Activated T-helper 2 cell treated with anti-CD3 and anti-CD28 coated beads, Interferon-gamma antibody, Interleukin-2, Interleukin-4, amounts not matched to agents 10 μg/mL and 5 μg/mL and 100 μg/mL, durations not matched to agents 14 hours and 24 hours and 36 hours (primary cell): ENCODE data around the gene VPS51. TPM values are rescaled to one million over a fixed set of nuclear protein-coding genes. Genes with fewer than 3 reads are reported as not detected.
A peak's percentile ranks its signal among the peaks of the same experiment; 100 is the strongest.

Experiments used
- DNase-seq: peaks from one replicate; pipeline ENCODE4 v3.0.0; 2021; ENCODE audit warnings: low spot score
- H3K27ac Mint-ChIP-seq: one replicate; pipeline ENCODE4 v1.8.0; 2021; ENCODE audit warnings: mixed read lengths
- H3K27me3 Mint-ChIP-seq: one replicate; pipeline ENCODE4 v1.8.0; 2021; ENCODE audit warnings: low read depth, mixed read lengths
- H3K36me3 Mint-ChIP-seq: one replicate; pipeline ENCODE4 v1.8.0; 2021; ENCODE audit warnings: low read depth, mixed read lengths
- H3K4me1 Mint-ChIP-seq: one replicate; pipeline ENCODE4 v1.8.0; 2021; ENCODE audit warnings: low read depth, mixed read lengths
- H3K4me3 Mint-ChIP-seq: one replicate; pipeline ENCODE4 v1.8.0; 2021; ENCODE audit warnings: low read depth, mild to moderate bottlenecking, moderate library complexity, mixed read lengths
- H3K9me3 Mint-ChIP-seq: one replicate; pipeline ENCODE4 v1.8.0; 2021; ENCODE audit warnings: mixed read lengths
- intact Hi-C: fragments of 100-400 bp; cut with micrococcal nuclease; formaldehyde crosslinking; loops from one replicate; pipeline ENCODE4 v1.15.1; 2023
- total RNA-seq: library from RNA; stranded (reverse); gene quantifications from 2 replicates; pipeline ENCODE4 v1.2.3, GENCODE V29; 2022

Gene VPS51
- total RNA-seq, 1 donor from 2014 or later, result 121 TPM

DNA sequence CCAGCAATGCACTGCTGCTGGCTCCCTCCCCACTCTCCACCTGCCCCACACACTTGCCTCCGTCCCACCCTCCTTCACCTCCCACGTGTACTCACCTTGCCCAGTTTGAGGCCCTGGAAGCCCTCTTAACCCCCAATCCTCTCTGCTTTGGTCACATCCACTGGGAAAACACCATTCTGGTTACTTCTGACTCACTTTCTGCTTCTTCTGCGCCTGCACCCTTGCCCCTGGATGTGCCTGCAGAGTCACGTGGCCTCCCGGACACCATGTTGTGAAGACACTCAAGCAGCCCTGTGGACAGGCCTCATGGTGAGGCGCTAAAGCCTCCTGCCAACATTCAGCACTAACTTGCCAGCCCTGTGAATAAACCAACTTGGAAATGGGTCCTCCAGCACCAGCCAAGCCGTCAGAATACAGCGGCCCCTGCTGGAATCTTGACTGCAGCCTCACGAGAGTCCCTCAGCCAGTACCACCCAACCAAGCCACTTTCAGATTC lies 35.1 kb upstream of the VPS51 start:
- Mint-ChIP-seq H3K4me3 (no peak overlapping the region), H3K27me3 (no peaks in the 10 kb centered on the region), H3K27ac (no peak overlapping the region), H3K9me3 (no peaks in the 10 kb centered on the region), H3K4me1 (peaks cover 10% of the 10 kb centered on the region), H3K36me3 (no peaks in the 10 kb centered on the region)
- DNase-seq, result no peak
- intact Hi-C loops, result no loop called here

DNA sequence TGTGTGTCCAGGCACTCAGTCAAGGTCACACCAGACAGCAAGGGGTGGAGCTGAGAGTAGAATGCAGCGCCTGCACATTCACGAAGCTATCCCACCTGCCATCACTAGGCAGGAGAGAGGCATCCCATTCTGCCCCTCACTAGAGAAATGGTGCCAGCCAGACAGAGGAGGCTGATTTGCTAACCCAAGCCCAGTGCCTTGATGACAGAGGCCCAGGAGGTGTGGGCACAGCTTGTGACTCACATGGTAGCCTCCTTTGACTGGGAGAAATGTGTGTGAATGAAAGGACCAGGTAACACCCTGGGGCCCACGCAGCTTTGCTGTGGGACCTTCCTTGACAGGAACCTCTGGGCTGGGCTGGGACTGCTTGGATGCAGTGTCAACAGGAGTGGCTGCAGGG lies 32.5 kb upstream of the VPS51 start:
- Mint-ChIP-seq H3K9me3 (no peaks in the 10 kb centered on the region), H3K4me3 (no peak overlapping the region), H3K36me3 (no peaks in the 10 kb centered on the region), H3K4me1 (peaks cover 10% of the 10 kb centered on the region), H3K27me3 (no peaks in the 10 kb centered on the region), H3K27ac (no peak overlapping the region)
- no peak for DNase-seq
- intact Hi-C loops, result no loop called here

DNA sequence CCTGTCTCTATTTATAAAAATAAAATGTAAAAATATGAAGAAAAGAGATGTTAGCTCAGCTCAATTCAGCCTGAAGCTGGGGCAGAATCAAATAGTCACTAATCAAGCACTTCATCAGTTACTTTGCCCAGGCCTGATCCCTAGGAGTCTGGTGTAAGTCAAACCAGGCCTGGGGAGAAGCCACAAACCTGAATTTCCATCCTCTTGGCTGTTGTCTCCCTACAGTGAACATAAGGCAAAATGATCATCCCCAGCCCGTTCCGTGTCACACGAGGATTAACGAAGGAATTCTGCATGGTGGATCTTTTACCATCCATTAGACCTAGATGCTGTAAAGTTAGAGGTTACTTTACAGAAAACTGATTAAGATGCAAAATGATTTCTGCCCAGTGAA lies 31.2 kb upstream of the VPS51 start:
- intact Hi-C loops, result no loop called here
- H3K27me3 Mint-ChIP-seq, result no peaks in the 10 kb centered on the region
- no peaks in the 10 kb centered on the region for H3K36me3 Mint-ChIP-seq
- H3K27ac Mint-ChIP-seq, result no peak overlapping the region
- no peaks in the 10 kb centered on the region for H3K9me3 Mint-ChIP-seq
- no peak for DNase-seq
- H3K4me3 Mint-ChIP-seq, result no peak overlapping the region
- peaks cover 10% of the 10 kb centered on the region for H3K4me1 Mint-ChIP-seq

DNA sequence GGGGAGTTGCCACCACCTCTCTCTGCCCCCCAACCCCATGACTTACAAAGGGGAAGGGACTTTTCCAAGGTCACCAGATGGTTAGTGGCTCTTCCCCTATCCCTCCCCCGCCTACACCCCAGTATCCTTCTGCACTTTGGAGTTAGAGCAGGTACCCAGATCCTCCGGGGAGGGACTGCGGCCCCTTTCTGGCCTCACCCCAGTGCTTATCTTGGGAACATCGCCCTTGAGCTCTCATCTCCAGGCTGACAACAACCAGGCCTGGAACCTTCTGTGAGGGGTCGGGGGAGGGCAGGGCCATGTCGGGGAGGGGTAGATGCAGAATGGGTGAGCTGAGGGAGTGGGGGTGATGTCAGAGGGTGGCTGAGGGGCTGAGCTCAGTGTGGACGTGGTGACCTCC lies 30.2 kb upstream of the VPS51 start:
- Mint-ChIP-seq H3K27me3 (no peaks in the 10 kb centered on the region), H3K9me3 (no peaks in the 10 kb centered on the region), H3K4me1 (peaks cover 3% of the 10 kb centered on the region), H3K4me3 (no peak overlapping the region), H3K36me3 (no peaks in the 10 kb centered on the region), H3K27ac (no peak overlapping the region)
- no peak for DNase-seq
- intact Hi-C loops, result no loop called here

DNA sequence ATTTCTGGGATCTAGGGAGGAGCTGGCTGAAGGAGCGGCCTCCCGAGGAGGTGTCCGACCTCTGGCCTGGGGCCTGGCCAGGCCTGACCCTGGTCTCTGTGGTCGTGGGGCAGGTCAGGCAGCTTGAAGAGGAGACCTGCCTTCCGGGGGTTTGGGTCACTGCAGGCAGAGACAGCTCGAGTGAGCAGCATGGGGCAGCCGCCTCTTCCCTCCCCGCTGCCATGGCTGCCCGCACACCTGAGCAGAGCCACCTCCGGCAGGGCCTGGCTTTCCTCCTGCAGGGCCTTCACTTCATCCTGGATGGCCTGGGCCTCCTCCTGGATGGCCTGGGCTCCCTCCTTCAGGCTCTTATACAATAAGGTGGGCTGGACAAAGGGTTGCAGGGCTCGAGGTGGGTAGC lies 29.7 kb upstream of the VPS51 start:
- DNase-seq, result no peak
- intact Hi-C loops, result no loop called here
- Mint-ChIP-seq H3K27me3 (no peaks in the 10 kb centered on the region), H3K36me3 (no peaks in the 10 kb centered on the region), H3K27ac (no peak overlapping the region), H3K4me1 (no peaks in the 10 kb centered on the region), H3K9me3 (no peaks in the 10 kb centered on the region), H3K4me3 (no peak overlapping the region)

DNA sequence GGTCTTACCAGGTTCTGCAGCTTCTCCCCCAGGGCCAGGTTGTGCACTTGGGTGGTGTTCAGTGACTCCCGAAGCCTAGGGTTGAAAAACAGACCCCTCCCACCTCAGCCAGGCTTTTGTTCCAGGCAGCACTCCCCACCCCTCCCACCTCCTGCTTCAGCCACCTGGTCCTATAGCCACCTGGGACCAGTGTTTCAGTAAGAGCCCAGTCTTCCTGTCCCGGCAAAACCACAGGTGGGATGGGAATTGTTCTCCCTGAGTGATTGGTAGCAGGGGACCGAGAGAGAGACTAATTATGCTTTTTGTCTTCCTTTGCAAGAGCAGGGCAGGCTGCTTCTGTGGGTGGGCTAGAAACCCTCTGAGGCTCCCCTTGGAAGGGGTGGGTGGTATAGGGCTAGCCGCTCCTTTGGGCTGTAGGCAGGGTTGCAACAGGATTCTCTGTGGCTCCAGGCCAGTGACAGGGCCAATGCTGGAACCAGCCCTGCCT lies 29.2 kb upstream of the VPS51 start:
- Mint-ChIP-seq H3K4me3 (no peak overlapping the region), H3K9me3 (no peaks in the 10 kb centered on the region), H3K4me1 (no peaks in the 10 kb centered on the region), H3K36me3 (no peaks in the 10 kb centered on the region), H3K27me3 (no peaks in the 10 kb centered on the region), H3K27ac (no peak overlapping the region)
- no peak for DNase-seq
- intact Hi-C loops, result no loop called here

DNA sequence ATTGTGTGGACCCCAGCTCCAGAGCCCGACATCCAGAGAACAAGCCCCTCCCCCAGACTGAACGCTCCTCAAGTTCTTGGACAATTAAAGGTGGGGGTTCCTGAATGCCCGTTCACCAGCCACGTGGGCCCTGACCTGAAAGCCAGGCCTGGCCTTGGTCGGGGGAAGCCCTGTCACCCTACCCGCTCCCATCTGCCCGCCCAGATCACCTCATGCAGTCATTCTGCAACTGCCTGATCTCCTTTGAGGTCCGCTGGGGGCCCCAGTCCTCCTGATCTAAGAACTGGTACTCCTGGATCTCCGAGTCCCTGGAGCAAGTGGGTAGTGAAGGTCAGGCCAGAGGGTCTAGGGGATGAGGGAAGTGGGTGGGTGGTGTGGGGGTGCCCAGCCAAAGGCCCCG lies 28.6 kb upstream of the VPS51 start:
- no peak for DNase-seq
- Mint-ChIP-seq H3K27ac (no peak overlapping the region), H3K9me3 (no peaks in the 10 kb centered on the region), H3K4me1 (no peaks in the 10 kb centered on the region), H3K4me3 (no peak overlapping the region), H3K36me3 (no peaks in the 10 kb centered on the region), H3K27me3 (no peaks in the 10 kb centered on the region)
- intact Hi-C loops, result no loop called here

DNA sequence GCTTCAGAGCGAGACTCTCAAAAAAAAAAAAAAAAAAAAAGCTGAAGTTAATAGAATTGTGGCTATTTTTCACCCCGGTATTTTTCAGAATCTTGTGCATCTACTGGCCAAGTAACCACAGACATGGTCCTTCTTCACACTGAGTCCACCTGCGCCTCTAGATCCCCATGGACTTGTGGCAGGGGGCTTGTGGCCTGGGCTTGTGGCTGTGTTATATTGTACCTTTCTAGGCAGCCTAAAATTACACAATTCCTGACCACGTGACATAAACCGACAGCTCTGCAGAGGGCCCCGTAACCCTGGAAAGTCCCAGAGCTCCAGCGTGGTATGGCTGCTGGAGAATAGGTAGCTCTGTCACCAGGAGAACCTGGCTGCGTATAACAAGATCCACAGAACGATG lies 26.8 kb upstream of the VPS51 start:
- Mint-ChIP-seq H3K27me3 (no peaks in the 10 kb centered on the region), H3K4me3 (no peak overlapping the region), H3K9me3 (no peaks in the 10 kb centered on the region), H3K27ac (no peak overlapping the region), H3K4me1 (no peaks in the 10 kb centered on the region), H3K36me3 (no peaks in the 10 kb centered on the region)
- no peak for DNase-seq
- intact Hi-C loops, result no loop called here

DNA sequence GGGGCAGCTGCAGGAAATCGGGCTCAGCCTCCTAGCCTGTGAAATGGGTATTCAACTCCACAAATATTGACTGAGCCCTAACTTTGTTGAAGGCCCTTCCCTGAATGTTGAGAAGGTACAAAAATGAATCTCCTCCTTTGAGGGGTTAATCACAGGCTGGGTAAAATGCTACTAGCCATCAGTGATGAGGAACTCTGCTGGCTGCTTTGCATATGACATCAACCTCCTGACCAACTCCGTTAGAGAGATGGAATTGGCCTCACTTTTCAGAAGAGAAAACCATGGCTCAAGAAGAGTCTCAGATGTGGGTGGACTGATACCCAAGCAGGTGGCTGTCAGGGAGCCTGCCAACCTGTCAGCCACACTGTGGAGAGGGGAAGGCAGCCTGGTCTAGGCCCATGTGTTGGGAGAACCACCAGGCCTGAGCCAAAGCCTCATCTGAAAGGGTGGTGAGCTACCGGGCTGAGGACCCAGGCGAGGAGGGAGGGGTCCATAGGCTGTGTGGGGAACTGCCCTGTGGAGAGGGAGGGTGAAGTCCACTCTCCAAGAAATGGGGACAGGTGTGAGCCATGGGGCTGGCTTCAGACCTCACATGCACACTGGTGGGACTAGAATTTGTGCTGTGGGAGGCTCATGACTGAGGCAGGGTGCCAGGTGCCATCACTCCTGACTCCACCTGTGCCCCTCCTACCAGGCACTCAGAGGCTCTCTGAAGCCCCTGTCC lies 23.9 kb upstream of the VPS51 start:
- H3K9me3 Mint-ChIP-seq, result no peaks in the 10 kb centered on the region
- peaks cover 16% of the 10 kb centered on the region for H3K36me3 Mint-ChIP-seq
- H3K27ac Mint-ChIP-seq, result no peak overlapping the region
- intact Hi-C loops, result no loop called here
- H3K4me1 Mint-ChIP-seq, result peaks cover 4% of the 10 kb centered on the region
- no peak overlapping the region for H3K4me3 Mint-ChIP-seq
- no peaks in the 10 kb centered on the region for H3K27me3 Mint-ChIP-seq
- DNase-seq, result no peak

DNA sequence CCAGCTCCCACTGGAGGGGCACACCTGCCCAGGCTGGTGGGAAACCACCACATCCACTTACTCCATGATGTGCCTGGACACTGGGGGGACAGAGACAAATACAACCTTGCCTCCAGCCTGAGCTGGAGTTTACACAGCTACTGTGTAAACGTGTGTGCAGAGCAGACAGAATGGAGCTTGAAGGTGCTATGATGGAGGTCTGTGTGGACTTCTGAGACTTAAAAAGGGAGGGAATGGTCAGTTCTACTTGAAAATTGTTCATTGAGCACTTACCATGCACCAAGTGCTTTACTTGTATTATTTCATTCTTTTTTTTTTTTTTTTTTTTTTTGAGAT lies 23.4 kb upstream of the VPS51 start:
- no peak overlapping the region for H3K27ac Mint-ChIP-seq
- no peak overlapping the region for H3K4me3 Mint-ChIP-seq
- H3K4me1 Mint-ChIP-seq, result peaks cover 4% of the 10 kb centered on the region

DNA sequence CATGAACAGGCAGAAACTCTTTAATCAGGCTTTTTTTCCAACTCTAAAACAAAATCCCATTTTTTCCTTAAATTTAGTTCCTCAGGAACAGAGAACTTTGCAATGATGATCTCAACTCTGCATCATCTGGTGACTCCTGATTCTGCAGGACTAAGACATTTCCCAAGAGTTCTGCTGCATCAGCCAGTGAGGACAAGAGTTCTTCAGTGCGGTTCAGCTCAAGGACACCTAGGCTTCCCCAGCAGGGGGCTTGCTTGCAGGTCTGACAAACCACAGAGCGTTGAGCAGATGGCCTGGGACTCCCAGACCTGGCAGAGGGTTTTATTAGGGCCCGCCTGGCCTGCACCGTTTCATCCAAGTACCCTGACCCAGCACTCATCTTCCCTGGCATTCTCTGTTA lies 18.6 kb upstream of the VPS51 start:
- H3K36me3 Mint-ChIP-seq, result peaks cover 61% of the 10 kb centered on the region
- DNase-seq, result no peak
- no peaks in the 10 kb centered on the region for H3K27me3 Mint-ChIP-seq
- no peaks in the 10 kb centered on the region for H3K9me3 Mint-ChIP-seq
- peaks cover 31% of the 10 kb centered on the region for H3K4me1 Mint-ChIP-seq
- intact Hi-C loops, result no loop called here
- peak overlapping the region; percentile 42 for H3K27ac Mint-ChIP-seq
- no peak overlapping the region for H3K4me3 Mint-ChIP-seq

More for the DNA sequence above, 23.4 kb upstream of the VPS51 start:
- no peaks in the 10 kb centered on the region for H3K27me3 Mint-ChIP-seq
- no peak for DNase-seq
- peaks cover 21% of the 10 kb centered on the region for H3K36me3 Mint-ChIP-seq
- intact Hi-C loops, result no loop called here
- no peaks in the 10 kb centered on the region for H3K9me3 Mint-ChIP-seq

DNA sequence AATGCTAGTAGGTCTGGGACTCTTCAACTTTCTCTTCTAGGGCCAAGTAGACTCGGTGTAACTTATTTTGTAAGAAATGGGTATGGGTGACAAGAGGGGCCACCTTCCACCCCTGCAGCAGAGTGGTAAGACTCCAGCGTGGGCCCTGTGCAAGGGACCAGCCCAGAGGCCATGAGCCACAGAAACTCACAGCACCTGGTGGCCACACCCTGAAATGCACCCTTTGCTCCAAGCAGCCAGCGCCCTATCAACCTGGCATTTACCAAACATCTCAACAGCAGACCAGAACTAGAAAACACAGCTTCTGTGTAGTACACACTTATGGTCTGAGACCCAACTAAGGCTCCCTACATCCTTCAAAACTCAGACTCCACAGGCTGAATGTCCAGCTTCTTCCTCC lies 17.9 kb upstream of the VPS51 start:
- Mint-ChIP-seq H3K4me1 (peaks cover 36% of the 10 kb centered on the region), H3K27ac (peak overlapping the region; percentile 77), H3K4me3 (no peak overlapping the region), H3K9me3 (no peaks in the 10 kb centered on the region), H3K36me3 (peaks cover 68% of the 10 kb centered on the region), H3K27me3 (no peaks in the 10 kb centered on the region)
- DNase-seq, result peak; percentile 63
- intact Hi-C loops, result no loop called here

DNA sequence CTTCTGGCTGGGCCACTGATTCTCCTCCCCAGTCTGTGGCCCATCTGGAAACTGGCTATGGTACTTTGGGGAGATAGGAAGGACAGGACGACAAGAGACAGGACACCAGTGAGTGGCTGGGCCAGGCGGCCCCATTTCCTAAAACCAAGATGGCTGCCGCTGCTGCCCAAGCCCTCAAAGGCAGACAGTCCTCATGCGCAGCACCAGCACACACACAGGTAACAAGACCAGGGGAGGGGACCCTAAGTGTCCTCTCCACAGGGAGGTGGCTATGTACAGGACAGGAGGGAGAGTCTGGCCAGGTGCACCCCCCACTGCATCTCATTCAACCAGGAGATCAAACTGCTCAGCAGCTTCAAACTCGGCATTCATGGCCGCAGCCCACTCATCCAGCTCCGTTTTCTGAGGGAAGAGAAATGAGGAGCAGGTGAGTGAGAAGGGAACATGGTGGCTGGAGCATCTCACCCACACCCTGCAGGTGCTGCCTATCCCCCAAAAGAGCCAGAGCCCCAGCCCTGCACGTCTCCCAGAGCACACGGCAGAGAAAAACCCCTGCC lies 17.1 kb upstream of the VPS51 start:
- intact Hi-C loops, result no loop called here
- no peak for DNase-seq
- peaks cover 73% of the 10 kb centered on the region for H3K36me3 Mint-ChIP-seq
- no peaks in the 10 kb centered on the region for H3K9me3 Mint-ChIP-seq
- H3K27ac Mint-ChIP-seq, result peak overlapping the region; percentile 77
- peak overlapping the region; percentile 1 for H3K4me3 Mint-ChIP-seq
- H3K27me3 Mint-ChIP-seq, result no peaks in the 10 kb centered on the region
- H3K4me1 Mint-ChIP-seq, result peaks cover 36% of the 10 kb centered on the region
